WTC11 (cell line): ENCODE data around the gene EEIG2. TPM values are rescaled to one million over a fixed set of nuclear protein-coding genes. Genes with fewer than 3 reads are reported as not detected.

Source experiments
- ATAC-seq: fragments of 200-7000 bp; cut with Tn5 transposase; 2 replicates; pipeline ENCODE4 v1.10.0; 2021; ENCODE audit warnings: mild to moderate bottlenecking, moderate library complexity
- CTCF ChIA-PET: fragments of 300-600 bp; sonication (Branson Sonifier 250); formaldehyde crosslinking; loops from one replicate; lab custom pipeline; 2021; ENCODE audit warnings: antibody characterized with exemption; lab: Charles Lee
- POLR2A ChIA-PET: fragments of 350-600 bp; sonication (Branson Sonifier 250); formaldehyde crosslinking; loops from one replicate; lab custom pipeline; 2021; ENCODE audit warnings: antibody characterized with exemption; lab: Charles Lee
- DNase-seq: peaks from one replicate; pipeline ENCODE4 v3.0.0; 2021; ENCODE audit warnings: low spot score
- H3K27ac Mint-ChIP-seq: 2 replicates; pipeline ENCODE4 v1.8.0; 2021; ENCODE audit warnings: mixed read lengths
- H3K27me3 Mint-ChIP-seq: 2 replicates; pipeline ENCODE4 v1.8.0; 2021; ENCODE audit warnings: low read depth, mild to moderate bottlenecking, moderate library complexity, mixed read lengths
- H3K36me3 Mint-ChIP-seq: 2 replicates; pipeline ENCODE4 v1.8.0; 2021; ENCODE audit warnings: mixed read lengths
- H3K4me1 Mint-ChIP-seq: 2 replicates; pipeline ENCODE4 v1.8.0; 2022; ENCODE audit warnings: mixed read lengths
- H3K4me3 Mint-ChIP-seq: 2 replicates; pipeline ENCODE4 v1.8.0; 2021; ENCODE audit warnings: mild to moderate bottlenecking, moderate library complexity, mixed read lengths
- H3K9me3 Mint-ChIP-seq: 2 replicates; pipeline ENCODE4 v1.8.0; 2021; ENCODE audit warnings: mixed read lengths
- CREM ChIP-seq: sonication (generic); formaldehyde crosslinking; IDR thresholded peaks from 2 replicates; pipeline ENCODE4 v1.8.1; 2022; ENCODE audit warnings: mild to moderate bottlenecking, missing genetic modification reagents, moderate library complexity
- ESRRA ChIP-seq: sonication (generic); formaldehyde crosslinking; IDR thresholded peaks from 2 replicates; pipeline ENCODE4 v1.8.1; 2022; ENCODE audit warnings: mild to moderate bottlenecking, missing genetic modification reagents, borderline replicate concordance
- FOXK1 ChIP-seq: sonication (generic); formaldehyde crosslinking; IDR thresholded peaks from 2 replicates; pipeline ENCODE4 v1.8.0; 2022; ENCODE audit warnings: mild to moderate bottlenecking, moderate library complexity, missing genetic modification reagents
- HMGA2 ChIP-seq: fragments of 250-450 bp; sonication (Bioruptor Pico); IDR thresholded peaks from 2 replicates; pipeline ENCODE4 v1.4.0; 2021; ENCODE audit warnings: mild to moderate bottlenecking, moderate library complexity
- JUN ChIP-seq: sonication (generic); formaldehyde crosslinking; IDR thresholded peaks from 2 replicates; pipeline ENCODE4 v1.8.0; 2023; ENCODE audit warnings: mild to moderate bottlenecking, missing genetic modification reagents
- MXD4 ChIP-seq: fragments of 250-450 bp; sonication (Bioruptor Pico); IDR thresholded peaks from 2 replicates; pipeline ENCODE4 v1.8.0; 2021; ENCODE audit warnings: mild to moderate bottlenecking, moderate library complexity, borderline replicate concordance
- NFYB ChIP-seq: sonication (generic); formaldehyde crosslinking; conservative IDR thresholded peaks from 2 replicates; pipeline ENCODE4 v1.8.0; 2022; ENCODE audit warnings: low read depth, missing genetic modification reagents
- NR1H2 ChIP-seq: sonication (generic); formaldehyde crosslinking; IDR thresholded peaks from 2 replicates; pipeline ENCODE4 v1.9.0; 2021; ENCODE audit warnings: mild to moderate bottlenecking, moderate library complexity, missing genetic modification reagents
- PRRX2 ChIP-seq: fragments of 250-450 bp; sonication (Bioruptor Pico); IDR thresholded peaks from 2 replicates; pipeline ENCODE4 v1.8.0; 2021; ENCODE audit warnings: mild to moderate bottlenecking
- SMAD3 ChIP-seq: sonication (generic); formaldehyde crosslinking; IDR thresholded peaks from 2 replicates; pipeline ENCODE4 v1.8.0; 2022; ENCODE audit warnings: missing genetic modification reagents, mild to moderate bottlenecking, borderline replicate concordance
- SOX15 ChIP-seq: fragments of 250-450 bp; sonication (Bioruptor Pico); IDR thresholded peaks from 2 replicates; pipeline ENCODE4 v1.9.0; 2021; ENCODE audit warnings: mild to moderate bottlenecking
- TEAD4 ChIP-seq: sonication (generic); formaldehyde crosslinking; IDR thresholded peaks from 2 replicates; pipeline ENCODE4 v1.8.0; 2022; ENCODE audit warnings: mild to moderate bottlenecking, missing genetic modification reagents
- ZNF396 ChIP-seq: fragments of 250-450 bp; sonication (Bioruptor Pico); IDR thresholded peaks from 2 replicates; pipeline ENCODE4 v1.8.0; 2021; ENCODE audit warnings: mild to moderate bottlenecking, moderate library complexity, borderline replicate concordance
- ZNF671 ChIP-seq: fragments of 250-450 bp; sonication (Bioruptor Pico); IDR thresholded peaks from 2 replicates; pipeline ENCODE4 v1.8.0; 2021; ENCODE audit warnings: mild to moderate bottlenecking
- total RNA-seq: library from RNA; stranded (reverse); gene quantifications from 3 replicates; pipeline ENCODE4 v1.2.3, GENCODE V29; 2021
- TF ChIP-seq, protein P1 (sequence below): sonication (generic); formaldehyde crosslinking; IDR thresholded peaks from 2 replicates; pipeline ENCODE4 v1.8.1; 2022; ENCODE audit warnings: mild to moderate bottlenecking, moderate library complexity, missing genetic modification reagents
- TF ChIP-seq, protein P2 (sequence below): sonication (generic); formaldehyde crosslinking; IDR thresholded peaks from 2 replicates; pipeline ENCODE4 v1.8.1; 2022; ENCODE audit warnings: low read depth, mild to moderate bottlenecking, moderate library complexity, missing genetic modification reagents, borderline replicate concordance
- TF ChIP-seq, protein P3 (sequence below): sonication (generic); formaldehyde crosslinking; IDR thresholded peaks from 2 replicates; pipeline ENCODE4 v1.8.0; 2023; ENCODE audit warnings: mild to moderate bottlenecking, missing genetic modification reagents

The EEIG2 gene
- total RNA-seq, 1 experiment from 2014 or later = 65.7 TPM

DNA sequence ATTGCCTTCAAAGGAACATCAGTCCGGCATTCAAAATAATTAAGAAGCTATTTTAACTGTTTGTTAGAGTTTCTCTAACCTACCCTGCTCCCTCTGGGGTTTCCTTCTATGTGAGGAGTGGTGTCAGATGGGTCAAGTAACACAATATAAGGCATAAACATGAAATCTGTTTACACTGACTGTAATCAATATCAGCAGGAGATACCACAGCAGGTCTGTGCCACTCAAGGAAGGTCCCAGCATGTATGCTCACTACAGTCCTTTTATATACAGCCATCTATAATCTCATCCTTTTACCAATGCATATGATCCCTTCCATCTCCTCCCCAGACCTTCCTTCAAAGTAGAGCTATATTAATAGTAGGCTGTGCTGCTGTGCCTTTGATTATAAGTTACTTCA, 25.4 kb downstream of the EEIG2 start (continued):
- TF ChIP-seq CREM (CRISPR knock-in tag) (no peak), TEAD4 (no peak), ZNF396 (CRISPR knock-in tag) (no peak), HMGA2 (CRISPR knock-in tag) (no peak)
- TF ChIP-seq, protein P1, sequence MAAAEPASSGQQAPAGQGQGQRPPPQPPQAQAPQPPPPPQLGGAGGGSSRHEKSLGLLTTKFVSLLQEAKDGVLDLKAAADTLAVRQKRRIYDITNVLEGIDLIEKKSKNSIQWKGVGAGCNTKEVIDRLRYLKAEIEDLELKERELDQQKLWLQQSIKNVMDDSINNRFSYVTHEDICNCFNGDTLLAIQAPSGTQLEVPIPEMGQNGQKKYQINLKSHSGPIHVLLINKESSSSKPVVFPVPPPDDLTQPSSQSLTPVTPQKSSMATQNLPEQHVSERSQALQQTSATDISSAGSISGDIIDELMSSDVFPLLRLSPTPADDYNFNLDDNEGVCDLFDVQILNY = no peak

DNA sequence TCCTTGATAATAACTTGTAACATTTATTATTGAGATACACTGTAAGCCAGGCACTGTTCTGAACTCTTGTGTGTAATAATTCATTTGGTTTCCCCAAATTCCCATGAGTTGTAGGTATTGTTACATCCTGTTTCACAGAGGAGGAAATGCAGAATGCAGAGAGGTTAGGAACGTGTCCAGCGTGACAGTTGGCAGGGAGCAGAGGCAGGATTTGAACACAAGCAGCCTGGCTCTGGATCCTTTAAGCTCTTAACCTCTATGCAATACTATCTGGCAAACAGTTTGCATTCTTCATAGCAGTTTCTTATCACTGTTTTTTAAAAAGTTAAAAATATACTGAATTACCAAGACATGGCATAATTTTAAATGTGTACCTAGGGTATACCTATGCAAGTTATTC, 30.5 kb downstream of the EEIG2 start:
- no peaks in the 10 kb centered on the region for H3K27me3 Mint-ChIP-seq
- TF ChIP-seq NR1H2 (CRISPR knock-in tag) (no peak), SMAD3 (CRISPR knock-in tag) (no peak), FOXK1 (CRISPR knock-in tag) (no peak), ZNF671 (CRISPR knock-in tag) (no peak), JUN (CRISPR knock-in tag) (no peak), PRRX2 (CRISPR knock-in tag) (no peak), ESRRA (CRISPR knock-in tag) (no peak)
- TF ChIP-seq, protein P2, sequence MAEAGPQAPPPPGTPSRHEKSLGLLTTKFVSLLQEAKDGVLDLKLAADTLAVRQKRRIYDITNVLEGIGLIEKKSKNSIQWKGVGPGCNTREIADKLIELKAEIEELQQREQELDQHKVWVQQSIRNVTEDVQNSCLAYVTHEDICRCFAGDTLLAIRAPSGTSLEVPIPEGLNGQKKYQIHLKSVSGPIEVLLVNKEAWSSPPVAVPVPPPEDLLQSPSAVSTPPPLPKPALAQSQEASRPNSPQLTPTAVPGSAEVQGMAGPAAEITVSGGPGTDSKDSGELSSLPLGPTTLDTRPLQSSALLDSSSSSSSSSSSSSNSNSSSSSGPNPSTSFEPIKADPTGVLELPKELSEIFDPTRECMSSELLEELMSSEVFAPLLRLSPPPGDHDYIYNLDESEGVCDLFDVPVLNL = no peak
- TF ChIP-seq, all 79 proteins: peak for 0
- Mint-ChIP-seq H3K9me3 (no peaks in the 10 kb centered on the region), H3K4me3 (no peak overlapping the region), H3K36me3 (no peaks in the 10 kb centered on the region), H3K4me1 (peaks cover 33% of the 10 kb centered on the region), H3K27ac (no peak overlapping the region)
- CTCF ChIA-PET = no interaction called here
- no peak for ATAC-seq
- POLR2A ChIA-PET = no interaction called here
- no peak for DNase-seq

DNA sequence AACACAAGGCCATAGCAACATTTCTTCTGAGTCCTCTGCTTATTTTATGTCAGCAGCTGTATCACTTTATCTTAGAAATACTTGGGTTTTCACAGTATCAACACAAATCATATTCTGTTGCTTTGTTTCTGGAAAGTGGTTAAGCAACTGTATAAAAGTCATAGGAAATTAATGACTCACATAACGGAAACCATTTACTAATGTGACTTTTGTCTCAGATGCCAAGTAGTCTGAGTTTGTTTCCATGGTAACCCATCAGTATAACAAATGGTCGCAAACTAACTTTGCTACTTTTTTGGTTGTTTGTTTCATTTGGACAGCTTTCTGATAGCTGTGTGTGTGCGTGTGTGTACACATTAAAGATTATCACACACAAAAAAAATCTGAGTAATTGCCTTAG, 31.1 kb downstream of the EEIG2 start:
- no peak overlapping the region for H3K27ac Mint-ChIP-seq
- H3K4me1 Mint-ChIP-seq = peaks cover 32% of the 10 kb centered on the region
- no peaks in the 10 kb centered on the region for H3K36me3 Mint-ChIP-seq
- ChIA-PET CTCF (no interaction called here), POLR2A (no interaction called here)
- H3K27me3 Mint-ChIP-seq = no peaks in the 10 kb centered on the region
- ATAC-seq = no peak
- no peak overlapping the region for H3K4me3 Mint-ChIP-seq
- no peak for DNase-seq
- no peaks in the 10 kb centered on the region for H3K9me3 Mint-ChIP-seq
- TF ChIP-seq NFYB = no peak
- TF ChIP-seq MXD4 = no peak

DNA sequence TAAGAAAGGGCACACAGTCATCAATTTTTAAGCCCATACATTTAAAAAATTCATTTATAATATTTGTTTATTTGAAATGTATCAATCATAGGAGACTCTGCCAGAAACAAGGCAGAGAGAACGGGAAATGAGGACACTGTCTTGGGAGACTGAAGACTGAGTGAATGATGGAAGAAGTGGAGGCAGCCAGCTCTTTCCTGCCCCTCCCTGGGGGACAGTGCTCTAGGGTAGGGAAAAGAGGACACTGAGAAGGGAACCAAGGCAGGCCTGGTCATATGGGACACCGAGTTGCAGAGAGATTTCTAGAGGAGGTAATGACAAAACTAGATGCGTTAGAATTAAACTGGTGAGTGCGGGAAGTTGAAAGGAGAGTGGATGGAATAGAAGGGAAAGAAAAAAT, 31.6 kb downstream of the EEIG2 start:
- ChIA-PET POLR2A (no interaction called here), CTCF (no interaction called here)
- TF ChIP-seq, protein P3, sequence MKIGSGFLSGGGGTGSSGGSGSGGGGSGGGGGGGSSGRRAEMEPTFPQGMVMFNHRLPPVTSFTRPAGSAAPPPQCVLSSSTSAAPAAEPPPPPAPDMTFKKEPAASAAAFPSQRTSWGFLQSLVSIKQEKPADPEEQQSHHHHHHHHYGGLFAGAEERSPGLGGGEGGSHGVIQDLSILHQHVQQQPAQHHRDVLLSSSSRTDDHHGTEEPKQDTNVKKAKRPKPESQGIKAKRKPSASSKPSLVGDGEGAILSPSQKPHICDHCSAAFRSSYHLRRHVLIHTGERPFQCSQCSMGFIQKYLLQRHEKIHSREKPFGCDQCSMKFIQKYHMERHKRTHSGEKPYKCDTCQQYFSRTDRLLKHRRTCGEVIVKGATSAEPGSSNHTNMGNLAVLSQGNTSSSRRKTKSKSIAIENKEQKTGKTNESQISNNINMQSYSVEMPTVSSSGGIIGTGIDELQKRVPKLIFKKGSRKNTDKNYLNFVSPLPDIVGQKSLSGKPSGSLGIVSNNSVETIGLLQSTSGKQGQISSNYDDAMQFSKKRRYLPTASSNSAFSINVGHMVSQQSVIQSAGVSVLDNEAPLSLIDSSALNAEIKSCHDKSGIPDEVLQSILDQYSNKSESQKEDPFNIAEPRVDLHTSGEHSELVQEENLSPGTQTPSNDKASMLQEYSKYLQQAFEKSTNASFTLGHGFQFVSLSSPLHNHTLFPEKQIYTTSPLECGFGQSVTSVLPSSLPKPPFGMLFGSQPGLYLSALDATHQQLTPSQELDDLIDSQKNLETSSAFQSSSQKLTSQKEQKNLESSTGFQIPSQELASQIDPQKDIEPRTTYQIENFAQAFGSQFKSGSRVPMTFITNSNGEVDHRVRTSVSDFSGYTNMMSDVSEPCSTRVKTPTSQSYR (CRISPR knock-in tag) = no peak
- no peak for TF ChIP-seq SOX15 (CRISPR knock-in tag)
- H3K36me3 Mint-ChIP-seq = no peaks in the 10 kb centered on the region
- DNase-seq (no peak), ATAC-seq (no peak)
- H3K9me3 Mint-ChIP-seq = no peaks in the 10 kb centered on the region
- H3K27ac Mint-ChIP-seq = no peak overlapping the region
- H3K27me3 Mint-ChIP-seq = no peaks in the 10 kb centered on the region
- H3K4me1 Mint-ChIP-seq = peaks cover 30% of the 10 kb centered on the region
- no peak overlapping the region for H3K4me3 Mint-ChIP-seq
